GM12891 (cell line): ENCODE data around the gene ARFGEF2.

Source experiments
- PAX5 ChIP-seq: IDR thresholded peaks from 2 replicates; pipeline ENCODE4 v1.6.1; 2011; ENCODE audit warnings: low read length, moderate library complexity, mild to moderate bottlenecking; ENCODE audit not compliant: insufficient read depth, severe bottlenecking
- POLR2A ChIP-seq: IDR thresholded peaks from 2 replicates; pipeline ENCODE4 v1.6.1; 2011; ENCODE audit warnings: low read depth, low read length, control low read depth
- POU2F2 ChIP-seq: IDR thresholded peaks from 2 replicates; pipeline ENCODE4 v1.6.1; 2011; ENCODE audit warnings: low read depth, mild to moderate bottlenecking, control low read depth, low read length, moderate library complexity
- SPI1 ChIP-seq: IDR thresholded peaks from 2 replicates; pipeline ENCODE4 v1.6.1; 2011; ENCODE audit warnings: low read depth, low read length, control low read depth

GRCh38 chr20:48904566-48905296 lies 16.8 kb upstream of the ARFGEF2 start:
- no peak for TF ChIP-seq POLR2A
- TF ChIP-seq POU2F2: no peak
- no peak for TF ChIP-seq SPI1
- no peak for TF ChIP-seq PAX5
